ENCODE measurements around the gene PDE8B.
A peak's percentile ranks its signal among the peaks of the same experiment; 100 is the strongest.

The PDE8B gene

DNA sequence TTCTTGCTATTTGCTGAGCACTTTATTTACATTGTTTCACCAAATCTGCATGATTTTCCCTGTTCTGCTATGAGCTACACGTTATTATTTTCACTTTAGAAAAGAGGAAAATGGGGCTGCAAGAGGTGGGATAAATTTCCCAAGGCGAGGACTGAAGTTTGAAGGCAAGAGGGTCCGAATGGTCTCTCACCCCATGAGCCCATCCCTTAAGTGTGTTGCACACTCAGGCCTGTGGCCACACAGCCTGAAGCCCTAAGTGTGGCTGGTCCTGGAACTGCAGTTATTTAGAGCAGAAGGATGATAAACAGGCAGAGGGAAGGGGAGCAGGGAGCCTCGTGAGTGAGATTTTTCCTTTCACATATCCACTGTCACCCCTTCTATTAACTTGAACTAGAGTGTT is 7.8 kb downstream of the PDE8B start:
- Histone ChIP-seq H3K9ac (no peak overlapping the region), H3K27ac (no peak overlapping the region), H3K27me3 (peaks cover 0 to 14% (median 5%) of the 10 kb centered on the region in 11 experiments; a peak in 14 of 22 replicates), H3K9me3 (replicated peaks in 1 of 11) (peaks cover 0 to 9% (median 0%) of the 10 kb centered on the region in 11 experiments; a peak in 2 of 22 replicates), H3K36me3 (no peaks in the 10 kb centered on the region), H3K4me1 (peaks cover 0 to 5% (median 0%) of the 10 kb centered on the region in 10 experiments; a peak in 1 of 20 replicates), H3K4me3 (no peak overlapping the region), H4K20me1 (no peaks in the 10 kb centered on the region), H3K4me2 (no peak overlapping the region)
- no peak for TF ChIP-seq Cebpa-rat (IDR thresholded peaks at IDR 0.05)

- Histone ChIP-seq H3K4me1 (peaks cover 0 to 6% (median 0%) of the 10 kb centered on the region in 10 experiments; a peak in 3 of 20 replicates), H3K4me2 (no peak overlapping the region), H3K27ac (no peak overlapping the region), H4K20me1 (no peaks in the 10 kb centered on the region), H3K36me3 (no peaks in the 10 kb centered on the region), H3K4me3 (no peak overlapping the region), H3K9ac (no peak overlapping the region), H3K27me3 (no peaks in the 10 kb centered on the region), H3K9me3 (replicated peaks in 1 of 11) (peaks cover 0 to 5% (median 0%) of the 10 kb centered on the region in 11 experiments; a peak in 2 of 22 replicates)
- no peak for TF ChIP-seq Cebpa-rat (IDR thresholded peaks at IDR 0.05)
Measured at GRCh38 chr5:77221115-77221514, 10.6 kb downstream of the PDE8B start.

DNA sequence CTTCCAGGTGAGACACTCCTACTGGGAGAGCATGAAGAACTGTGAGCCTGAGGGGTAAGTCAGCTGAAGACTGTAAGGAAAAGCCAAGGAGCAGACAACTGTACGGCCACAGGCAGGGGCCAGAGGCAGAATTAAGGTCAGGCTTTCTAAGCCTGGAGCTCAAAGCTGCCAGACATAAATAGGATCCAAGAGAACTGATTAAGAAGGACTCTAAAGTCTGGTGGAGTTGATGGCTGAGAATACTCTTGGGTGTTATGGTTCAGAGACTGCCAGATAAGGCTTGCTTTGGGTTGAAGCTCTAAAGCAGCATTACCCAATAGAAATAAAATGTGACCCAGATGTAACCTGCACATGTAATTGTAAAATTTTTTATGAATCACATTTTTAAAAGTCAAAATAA is 12.2 kb downstream of the PDE8B start:
- Histone ChIP-seq H3K27ac (no peak overlapping the region), H4K20me1 (no peaks in the 10 kb centered on the region), H3K27me3 (no peaks in the 10 kb centered on the region), H3K9ac (no peak overlapping the region), H3K36me3 (no peaks in the 10 kb centered on the region), H3K4me3 (no peak overlapping the region), H3K9me3 (replicated peaks in 1 of 11) (no peaks in the 10 kb centered on the region), H3K4me1 (peaks cover 0 to 6% (median 0%) of the 10 kb centered on the region in 10 experiments; a peak in 3 of 20 replicates), H3K4me2 (peak overlapping the region in 3 of 11 experiments; percentile 2 to 31 (median 20); a peak in 3 of 22 replicates)
- TF ChIP-seq Cebpa-rat (IDR thresholded peaks at IDR 0.05): no peak

DNA sequence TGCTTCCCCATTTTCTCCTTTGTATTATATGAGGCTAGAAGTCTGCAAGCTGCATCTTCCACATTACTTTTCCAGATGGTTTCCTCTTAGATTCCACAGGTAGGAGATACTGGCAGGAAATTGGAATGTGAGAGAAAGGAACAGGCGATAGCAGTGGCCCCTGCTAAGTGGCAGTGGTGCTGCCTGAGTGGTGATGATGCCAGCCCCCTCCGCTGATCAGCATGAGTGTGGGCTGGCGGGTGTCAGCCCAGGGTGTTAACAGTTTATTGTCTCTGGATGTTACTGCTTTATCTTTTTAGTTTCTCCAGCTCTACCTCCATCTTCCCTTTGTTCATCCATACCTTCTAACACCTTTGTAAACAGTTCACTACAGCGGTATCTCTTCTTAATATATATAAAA is 13.2 kb downstream of the PDE8B start:
- no peak overlapping the region for H3K4me3 ChIP-seq
- H3K9ac ChIP-seq: no peak overlapping the region
- no peaks in the 10 kb centered on the region for H3K9me3 ChIP-seq (replicated peaks in 1 of 11)
- H3K27ac ChIP-seq: no peak overlapping the region
- H3K4me1 ChIP-seq: peaks cover 0 to 6% (median 0%) of the 10 kb centered on the region in 10 experiments; a peak in 3 of 20 replicates
- no peaks in the 10 kb centered on the region for H3K27me3 ChIP-seq
- no peaks in the 10 kb centered on the region for H3K36me3 ChIP-seq
- no peak for TF ChIP-seq Cebpa-rat (IDR thresholded peaks at IDR 0.05)
- H3K4me2 ChIP-seq: no peak overlapping the region
- no peaks in the 10 kb centered on the region for H4K20me1 ChIP-seq

GRCh38 chr5:77224672-77225355 is 14.3 kb downstream of the PDE8B start:
- Histone ChIP-seq H3K4me3 (no peak overlapping the region), H3K4me1 (peaks cover 0 to 6% (median 0%) of the 10 kb centered on the region in 10 experiments; a peak in 3 of 20 replicates), H3K27ac (no peak overlapping the region), H3K36me3 (no peaks in the 10 kb centered on the region), H3K27me3 (no peaks in the 10 kb centered on the region), H3K9me3 (replicated peaks in 1 of 11) (peaks cover 2 to 7% (median 5%) of the 10 kb centered on the region in 11 experiments; a peak in 19 of 22 replicates), H3K4me2 (peak overlapping the region in 1 of 11 experiments; percentile 5; a peak in 1 of 22 replicates), H4K20me1 (no peaks in the 10 kb centered on the region), H3K9ac (no peak overlapping the region)
- TF ChIP-seq Cebpa-rat (IDR thresholded peaks at IDR 0.05): no peak

GRCh38 chr5:77225531-77225930 is 15.1 kb downstream of the PDE8B start:
- no peaks in the 10 kb centered on the region for H3K36me3 ChIP-seq
- H3K9me3 ChIP-seq (replicated peaks in 1 of 11): peaks cover 5 to 14% (median 10%) of the 10 kb centered on the region in 11 experiments; a peak in 19 of 22 replicates
- no peak overlapping the region for H3K27ac ChIP-seq
- peaks cover 0 to 7% (median 2%) of the 10 kb centered on the region in 10 experiments; a peak in 10 of 20 replicates for H3K4me1 ChIP-seq
- no peaks in the 10 kb centered on the region for H4K20me1 ChIP-seq
- H3K4me3 ChIP-seq: no peak overlapping the region
- H3K27me3 ChIP-seq: no peaks in the 10 kb centered on the region
- no peak overlapping the region for H3K9ac ChIP-seq
- TF ChIP-seq Cebpa-rat (IDR thresholded peaks at IDR 0.05): no peak
- peak overlapping the region in 2 of 11 experiments; percentile 5 to 8; a peak in 2 of 22 replicates for H3K4me2 ChIP-seq

GRCh38 chr5:77229887-77230286 is 19.4 kb downstream of the PDE8B start:
- H3K4me1 ChIP-seq: peaks cover 7 to 42% (median 21%) of the 10 kb centered on the region in 10 experiments; a peak in 19 of 20 replicates
- no peaks in the 10 kb centered on the region for H4K20me1 ChIP-seq
- no peak overlapping the region for H3K4me3 ChIP-seq
- no peak for TF ChIP-seq Cebpa-rat (IDR thresholded peaks at IDR 0.05)
- H3K27ac ChIP-seq: no peak overlapping the region
- no peak overlapping the region for H3K9ac ChIP-seq
- H3K36me3 ChIP-seq: no peaks in the 10 kb centered on the region
- H3K4me2 ChIP-seq: no peak overlapping the region
- H3K9me3 ChIP-seq (replicated peaks in 1 of 11): peaks cover 5 to 16% (median 11%) of the 10 kb centered on the region in 11 experiments; a peak in 19 of 22 replicates
- H3K27me3 ChIP-seq: no peaks in the 10 kb centered on the region

GRCh38 chr5:77230727-77231470 is 20.4 kb downstream of the PDE8B start:
- no peaks in the 10 kb centered on the region for H3K36me3 ChIP-seq
- H3K9ac ChIP-seq: peak overlapping the region in 5 of 11 experiments; percentile 4 to 36 (median 21); a peak in 5 of 22 replicates
- H3K4me1 ChIP-seq: peaks cover 7 to 41% (median 21%) of the 10 kb centered on the region in 10 experiments; a peak in 19 of 20 replicates
- peak overlapping the region in 8 of 11 experiments; percentile 27 to 70 (median 50); a peak in 17 of 22 replicates for H3K27ac ChIP-seq
- no peak overlapping the region for H3K4me3 ChIP-seq
- peaks cover 5 to 16% (median 11%) of the 10 kb centered on the region in 11 experiments; a peak in 19 of 22 replicates for H3K9me3 ChIP-seq (replicated peaks in 1 of 11)
- no peak for TF ChIP-seq Cebpa-rat (IDR thresholded peaks at IDR 0.05)
- H4K20me1 ChIP-seq: no peaks in the 10 kb centered on the region
- peak overlapping the region; percentile 11 to 86 (median 56) for H3K4me2 ChIP-seq
- H3K27me3 ChIP-seq: no peaks in the 10 kb centered on the region
